HG02588 (cell line): Measurements from ENCODE around the gene E2F7.

ENCODE experiments used
- ATAC-seq: cut with Tn5 transposase; IDR thresholded peaks from one replicate; pipeline ENCODE4 v1.9.1; 2021; ENCODE audit warnings: mild to moderate bottlenecking, moderate library complexity; ENCODE audit not compliant: unreplicated experiment

The E2F7 gene

DNA sequence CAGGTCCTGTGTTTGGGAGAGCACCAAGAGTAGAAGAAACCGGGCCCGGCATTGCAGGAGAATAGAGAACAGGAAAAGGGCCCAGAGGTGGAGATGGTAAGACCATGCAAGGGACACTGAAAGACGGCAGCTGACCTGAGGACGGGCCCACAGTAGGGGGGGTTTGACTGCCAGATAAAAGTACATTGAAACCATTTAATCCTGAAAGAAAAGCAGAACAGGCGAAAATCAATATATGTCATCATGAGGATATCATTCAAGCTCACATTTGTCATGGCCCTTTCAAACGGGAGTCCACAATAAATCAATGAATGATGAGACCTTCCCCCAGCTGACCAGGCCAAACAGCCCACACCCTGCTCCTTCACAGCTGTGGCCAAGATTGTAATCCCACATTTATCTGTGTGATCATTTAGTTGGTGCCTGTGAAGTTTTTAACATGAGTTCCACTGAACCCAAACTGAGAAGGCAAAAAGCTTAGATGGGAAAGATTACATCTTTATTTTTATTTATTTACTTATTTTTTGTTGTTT, 39.5 kb downstream of the E2F7 start:
- no peak for ATAC-seq

GRCh38 chr12:77023501-77023900, 41.9 kb downstream of the E2F7 start:
- ATAC-seq = no peak

- ATAC-seq = no peak
Measured at GRCh38 chr12:77019920-77020319, 45.4 kb downstream of the E2F7 start.

DNA sequence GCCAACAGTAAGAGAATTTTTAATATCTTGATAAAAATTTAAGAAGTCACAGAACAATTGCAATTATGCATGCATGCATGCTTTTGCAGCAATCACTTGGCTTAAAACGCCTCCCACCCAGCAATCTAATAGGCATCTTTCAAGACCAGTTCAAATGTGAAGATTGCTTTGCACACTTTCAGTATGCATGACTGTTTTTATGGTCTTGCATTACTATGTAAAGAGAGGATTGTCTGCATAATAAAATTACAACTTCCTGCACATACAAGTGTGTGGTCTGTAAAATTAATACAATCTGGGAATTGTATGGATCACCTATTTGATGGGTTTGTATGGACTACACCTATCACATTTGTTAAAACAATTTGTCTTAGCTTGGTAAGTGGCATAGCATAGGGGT, 48.8 kb downstream of the E2F7 start:
- ATAC-seq = no peak

- ATAC-seq = no peak
Measured at GRCh38 chr12:77013091-77013490, 52.3 kb downstream of the E2F7 start.

- ATAC-seq = peak; percentile 83
Measured at GRCh38 chr12:77010691-77011548, 54.4 kb downstream of the E2F7 start.

- ATAC-seq = no peak
Measured at GRCh38 chr12:77007476-77007875, 57.9 kb downstream of the E2F7 start.

- ATAC-seq = no peak
Measured at GRCh38 chr12:77005611-77006098, 59.7 kb downstream of the E2F7 start.

DNA sequence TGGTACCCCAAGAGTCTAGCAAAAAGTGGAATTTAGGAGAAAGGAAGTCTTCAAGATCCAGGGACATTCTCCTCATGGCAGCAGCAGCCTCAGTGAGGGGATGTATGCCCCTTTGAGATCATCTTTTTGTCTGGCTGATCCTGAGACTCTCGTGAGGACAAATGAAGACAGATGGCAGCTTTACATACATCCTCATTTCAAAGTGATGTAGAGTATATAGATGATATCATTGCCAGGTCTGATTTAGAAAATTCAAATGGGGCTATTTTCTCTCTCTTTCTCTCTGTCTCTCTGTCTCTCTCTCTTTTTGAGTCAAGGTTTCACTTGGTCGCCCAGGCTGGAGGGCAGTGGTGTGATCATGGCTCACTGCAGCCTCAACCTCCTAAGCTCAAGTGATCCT, 61.5 kb downstream of the E2F7 start:
- no peak for ATAC-seq

GRCh38 chr12:77003246-77003645, 62.1 kb downstream of the E2F7 start:
- ATAC-seq = no peak

- ATAC-seq = no peak
Measured at GRCh38 chr12:77002382-77002781, 63.0 kb downstream of the E2F7 start.

GRCh38 chr12:77001276-77001675, 64.1 kb downstream of the E2F7 start:
- no peak for ATAC-seq

- ATAC-seq = no peak
Measured at GRCh38 chr12:76998908-76999556, 66.3 kb downstream of the E2F7 start.

GRCh38 chr12:76998386-76998785, 67.0 kb downstream of the E2F7 start:
- no peak for ATAC-seq

- ATAC-seq = no peak
Measured at GRCh38 chr12:76997011-76997780, 68.2 kb downstream of the E2F7 start.

DNA sequence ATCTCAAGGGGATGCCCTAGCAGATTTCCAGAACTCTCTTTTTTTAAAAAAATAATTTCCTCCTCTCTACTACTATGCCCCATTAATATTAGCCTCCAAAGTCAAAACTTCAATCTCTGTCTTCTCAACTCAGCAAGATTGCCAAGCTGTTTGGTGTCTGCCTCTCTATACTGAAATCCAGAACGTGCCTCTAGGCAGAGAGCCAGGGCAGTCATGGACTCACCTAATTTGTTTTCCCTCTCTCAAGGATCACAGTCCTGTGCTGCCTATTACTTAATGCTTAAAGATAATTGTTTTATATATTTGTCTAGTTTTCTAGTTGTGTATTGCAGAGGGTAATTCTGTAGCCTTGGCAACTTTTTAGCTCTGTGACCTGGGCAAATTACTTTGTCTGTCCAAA, 74.7 kb downstream of the E2F7 start:
- no peak for ATAC-seq

GRCh38 chr12:76984566-76984965, 80.8 kb downstream of the E2F7 start:
- ATAC-seq = no peak

GRCh38 chr12:76983420-76983819, 81.9 kb downstream of the E2F7 start:
- ATAC-seq = no peak

DNA sequence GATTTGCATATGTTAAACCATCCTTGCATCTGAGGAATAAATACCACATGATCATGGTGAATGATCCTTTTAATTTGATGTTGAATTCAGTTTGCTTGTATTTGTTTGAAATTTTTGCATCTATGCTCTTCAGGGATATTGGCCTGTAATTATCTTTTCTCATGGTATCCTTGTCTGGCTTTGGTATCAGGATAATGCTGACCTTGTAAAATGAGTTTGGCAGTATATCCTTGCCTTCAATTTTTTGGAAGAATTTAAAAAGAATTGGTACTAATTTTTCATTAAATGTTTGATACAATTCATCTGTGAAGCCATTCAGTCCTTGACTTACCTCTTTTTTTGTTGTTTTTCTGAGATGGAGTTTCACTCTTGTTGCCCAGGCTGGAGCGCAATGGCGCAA, 85.2 kb downstream of the E2F7 start:
- no peak for ATAC-seq

GRCh38 chr12:76976777-76977382, 88.5 kb downstream of the E2F7 start:
- ATAC-seq = no peak
